Thymus (tissue), 11 donors: ENCODE data around the gene PPP2R2B. TPM values are rescaled to one million over a fixed set of nuclear protein-coding genes. Genes with fewer than 3 reads are reported as not detected.

Experiments
- DNase-seq, 9 donors: peaks; one replicate each; pipeline ENCODE4 v3.0.0-alpha.2; 2013; ENCODE audit warnings: low spot score in 9 of 9, low read depth in 6 of 9, missing footprints in 1 of 9
- H3K27ac ChIP-seq, 2 donors: one replicate each; pipeline ENCODE4 v1.5.1; 2013; ENCODE audit warnings: control low read depth in 1 of 2, low read depth in 1 of 2, low read length in 1 of 2, mild to moderate bottlenecking in 1 of 2, moderate library complexity in 1 of 2
- H3K27me3 ChIP-seq, 2 donors: one replicate each; pipeline ENCODE4 v1.5.1; 2013; ENCODE audit warnings: low read length in 1 of 2; ENCODE audit not compliant: control insufficient read depth in 2 of 2, insufficient read depth in 1 of 2
- H3K36me3 ChIP-seq, 2 donors: one replicate each; pipeline ENCODE4 v1.5.1; 2013; ENCODE audit warnings: low read length in 1 of 2, mild to moderate bottlenecking in 1 of 2, moderate library complexity in 1 of 2; ENCODE audit not compliant: control insufficient read depth in 2 of 2, insufficient read depth in 2 of 2
- H3K4me1 ChIP-seq, 2 donors: one replicate each; pipeline ENCODE4 v1.5.1; 2013; ENCODE audit warnings: low read length in 2 of 2; ENCODE audit not compliant: control insufficient read depth in 2 of 2, insufficient read depth in 2 of 2
- H3K4me3 ChIP-seq, 2 donors: one replicate each; pipeline ENCODE4 v1.5.1; 2013; ENCODE audit warnings: low read length in 2 of 2, control low read depth in 1 of 2, mild to moderate bottlenecking in 1 of 2
- H3K9me3 ChIP-seq, 2 donors: one replicate each; pipeline ENCODE4 v1.5.1; 2013; ENCODE audit warnings: low read length in 1 of 2, mild to moderate bottlenecking in 1 of 2; ENCODE audit not compliant: control insufficient read depth in 2 of 2, insufficient read depth in 1 of 2
- WGBS: extraction: QIAGEN DNeasy Blood & Tissue Kit; methylation state at CpG from one replicate; pipeline ENCODE4 v1.1.7; 2013; 5-methylcytosine and 5-hydroxymethylcytosine counted together
- polyA plus RNA-seq: library from polyadenylated mRNA; stranded (reverse); fragments of 200-250 nt; gene quantifications from one replicate; pipeline ENCODE4 v1.2.3, GENCODE V29; 2013
- total RNA-seq: library from RNA; stranded (reverse); fragments of 120-200 nt; gene quantifications from one replicate; pipeline ENCODE4 v1.2.4, GENCODE V29; 2013
- donor health status: healthy.

PPP2R2B gene
- total and polyA plus RNA-seq, 2 donors, result 1.9 to 3.2 TPM

DNA sequence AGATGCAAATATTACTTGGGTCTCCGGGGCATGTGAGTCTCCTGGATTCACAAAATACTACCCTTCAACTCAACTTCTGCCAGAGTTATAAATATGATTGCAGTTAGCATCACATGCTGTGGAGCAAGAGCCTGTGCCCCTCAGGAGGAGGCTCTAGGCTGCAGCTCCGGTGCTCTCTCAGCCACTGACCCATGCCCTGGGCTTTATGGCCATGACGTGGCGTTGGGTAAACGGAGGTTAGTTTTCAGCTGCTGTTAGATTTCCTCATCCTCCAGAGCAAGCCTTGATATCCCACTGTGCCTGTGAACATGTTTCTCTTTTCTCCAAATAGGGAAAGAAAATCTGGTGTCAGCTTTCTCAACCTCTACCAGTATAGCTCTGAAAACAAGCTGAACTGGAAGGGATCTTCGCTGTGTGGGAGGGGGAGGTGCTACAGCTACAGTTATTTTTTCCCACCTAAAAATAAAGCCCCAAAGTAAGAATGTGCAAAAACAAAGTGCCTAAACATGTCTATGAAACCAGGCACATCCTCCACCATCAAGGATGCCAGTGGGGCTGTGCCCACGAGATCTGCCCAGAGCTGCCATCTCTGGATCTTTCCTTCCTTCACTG, 238.2 kb downstream of the PPP2R2B start:
- Histone ChIP-seq H3K36me3 (no peaks in the 10 kb centered on the region), H3K27ac (no peak overlapping the region), H3K27me3 (no peaks in the 10 kb centered on the region)

DNA sequence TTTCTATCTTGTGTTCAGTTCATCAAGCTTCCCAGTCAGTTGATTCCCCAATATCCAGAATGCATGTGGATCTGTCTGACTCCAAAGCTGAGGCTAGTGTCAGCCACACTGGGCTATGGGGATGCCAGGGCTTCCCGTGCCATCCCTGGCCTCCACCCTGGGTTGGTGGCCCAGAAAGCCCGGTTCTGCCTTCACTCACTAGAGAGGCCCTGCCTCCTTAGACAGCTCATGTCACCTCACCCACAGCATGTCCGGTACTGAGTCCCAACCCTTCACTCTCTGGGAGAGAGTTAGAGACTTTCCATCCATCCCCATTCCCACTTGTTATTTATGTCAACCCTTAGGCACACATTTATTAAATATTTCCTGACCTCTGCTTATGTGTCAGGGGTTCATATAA, 243.1 kb downstream of the PPP2R2B start:
- 93% methylated on average over 3 of the region's 3 CpGs for WGBS
- no peak for DNase-seq
- Histone ChIP-seq H3K36me3 (no peaks in the 10 kb centered on the region), H3K27ac (no peak overlapping the region), H3K4me1 (no peaks in the 10 kb centered on the region), H3K9me3 (no peaks in the 10 kb centered on the region), H3K27me3 (no peaks in the 10 kb centered on the region), H3K4me3 (no peak overlapping the region)

More for the DNA sequence above, 238.2 kb downstream of the PPP2R2B start:
- DNase-seq, result no peak
- WGBS, result 97% methylated on average over 7 of the region's 7 CpGs
- Histone ChIP-seq H3K4me3 (no peak overlapping the region), H3K9me3 (no peaks in the 10 kb centered on the region), H3K4me1 (no peaks in the 10 kb centered on the region)

DNA sequence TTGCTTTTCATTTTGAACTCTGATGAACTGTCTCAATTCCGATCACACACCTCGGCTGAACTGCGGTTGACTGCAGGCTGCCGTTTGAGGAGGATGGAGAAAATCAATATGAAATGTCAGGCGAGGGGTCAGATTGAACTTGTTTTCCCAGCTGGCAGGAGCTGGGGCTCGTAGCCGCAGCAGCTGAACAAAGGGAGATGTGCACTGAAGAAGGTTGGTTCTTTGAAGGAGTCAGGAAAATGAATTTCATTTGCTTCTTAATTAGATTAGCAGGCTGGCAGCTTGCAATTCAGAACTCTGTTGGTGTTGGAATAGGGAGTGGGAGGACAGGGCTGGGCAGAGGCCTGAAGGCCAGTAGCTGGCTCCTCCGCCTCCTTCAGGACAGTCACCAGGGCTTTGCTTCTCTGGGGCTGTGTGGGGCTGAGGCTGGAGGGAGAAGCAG, 245.2 kb downstream of the PPP2R2B start:
- Histone ChIP-seq H3K27me3 (no peaks in the 10 kb centered on the region), H3K9me3 (no peaks in the 10 kb centered on the region), H3K27ac (no peak overlapping the region), H3K4me1 (no peaks in the 10 kb centered on the region), H3K36me3 (no peaks in the 10 kb centered on the region), H3K4me3 (no peak overlapping the region)
- no peak for DNase-seq
- 94% methylated on average over 8 of the region's 8 CpGs for WGBS

DNA sequence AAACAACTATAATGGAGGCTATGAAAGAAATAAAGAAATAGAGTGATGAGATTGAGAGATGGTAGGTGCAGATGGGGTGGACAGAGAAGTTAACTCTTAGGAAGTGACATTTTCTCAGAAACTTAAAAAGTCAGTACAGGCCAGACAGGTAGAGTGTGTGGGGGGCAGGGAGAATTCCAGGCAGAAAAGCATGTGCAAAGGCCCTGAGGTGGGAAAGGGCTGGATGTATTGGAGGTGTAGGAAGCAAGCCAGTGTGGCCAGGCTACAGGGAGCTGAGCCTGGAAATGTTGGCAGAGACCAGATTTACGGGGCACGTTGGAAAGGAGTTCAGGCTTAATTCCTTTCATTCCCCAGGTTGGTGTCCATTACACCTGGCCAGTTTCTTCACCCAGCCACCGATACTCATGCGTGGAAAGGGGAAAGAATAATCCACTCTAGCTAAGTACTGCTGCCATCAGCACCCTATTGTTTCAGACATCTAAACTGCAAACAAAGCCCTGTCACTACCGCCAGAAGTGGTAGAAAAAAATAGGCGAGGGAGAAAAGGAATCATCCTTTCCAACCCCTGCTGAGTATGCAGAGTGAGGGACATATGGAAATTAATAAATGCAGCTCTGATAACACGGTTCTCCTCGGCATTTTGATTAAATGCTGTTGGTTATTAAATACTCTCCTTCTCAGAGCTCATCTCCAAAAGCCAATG, 245.8 kb downstream of the PPP2R2B start:
- Histone ChIP-seq H3K4me1 (no peaks in the 10 kb centered on the region), H3K27ac (no peak overlapping the region), H3K9me3 (no peaks in the 10 kb centered on the region), H3K36me3 (no peaks in the 10 kb centered on the region), H3K27me3 (no peaks in the 10 kb centered on the region), H3K4me3 (no peak overlapping the region)
- DNase-seq, result no peak
- 94% methylated on average over 8 of the region's 8 CpGs for WGBS

DNA sequence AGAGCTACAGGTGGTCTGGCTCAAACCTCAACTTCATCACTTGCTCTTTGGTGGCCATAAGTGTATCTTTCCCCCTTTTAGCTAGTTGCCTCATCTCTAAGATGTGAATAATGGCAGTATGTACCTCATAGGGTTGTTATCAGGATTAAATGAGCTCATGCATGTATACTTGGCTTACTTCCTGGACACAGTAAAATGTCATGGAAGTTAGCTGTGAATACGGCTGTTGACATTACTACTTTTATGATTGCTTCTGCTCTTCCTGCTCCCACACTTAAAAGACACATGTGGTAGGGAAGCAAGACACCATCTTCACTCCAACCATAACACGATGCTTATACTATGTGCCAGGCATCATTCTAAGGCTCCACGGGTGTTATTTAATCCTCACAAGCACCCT, 248.1 kb downstream of the PPP2R2B start:
- WGBS, result 97% methylated on average over 3 of the region's 3 CpGs
- Histone ChIP-seq H3K4me1 (no peaks in the 10 kb centered on the region), H3K36me3 (no peaks in the 10 kb centered on the region), H3K27me3 (no peaks in the 10 kb centered on the region), H3K9me3 (no peaks in the 10 kb centered on the region), H3K27ac (no peak overlapping the region), H3K4me3 (no peak overlapping the region)
- DNase-seq, result no peak

DNA sequence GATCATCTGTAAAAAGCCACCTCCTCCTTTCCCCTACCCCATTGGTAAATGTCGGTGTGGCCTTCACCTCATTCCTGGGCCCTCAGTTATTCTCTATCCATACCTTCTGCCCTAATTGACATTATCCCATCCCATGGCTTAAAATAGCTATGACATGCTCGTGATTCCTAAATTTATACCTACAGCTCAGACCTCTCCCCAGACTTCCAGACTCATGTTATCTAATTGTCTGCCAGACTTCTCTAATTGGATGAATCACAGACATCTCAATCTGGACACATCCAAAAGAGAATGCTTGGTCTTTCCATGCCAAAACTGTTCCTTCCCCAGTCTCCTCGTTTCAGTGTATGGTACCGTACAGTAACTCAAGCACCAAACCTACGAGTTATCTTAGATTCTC, 249.6 kb downstream of the PPP2R2B start:
- Histone ChIP-seq H3K4me1 (no peaks in the 10 kb centered on the region), H3K36me3 (no peaks in the 10 kb centered on the region), H3K9me3 (no peaks in the 10 kb centered on the region), H3K27ac (no peak overlapping the region), H3K27me3 (no peaks in the 10 kb centered on the region), H3K4me3 (no peak overlapping the region)
- WGBS, result 97% methylated on average over 5 of the region's 5 CpGs
- no peak for DNase-seq

DNA sequence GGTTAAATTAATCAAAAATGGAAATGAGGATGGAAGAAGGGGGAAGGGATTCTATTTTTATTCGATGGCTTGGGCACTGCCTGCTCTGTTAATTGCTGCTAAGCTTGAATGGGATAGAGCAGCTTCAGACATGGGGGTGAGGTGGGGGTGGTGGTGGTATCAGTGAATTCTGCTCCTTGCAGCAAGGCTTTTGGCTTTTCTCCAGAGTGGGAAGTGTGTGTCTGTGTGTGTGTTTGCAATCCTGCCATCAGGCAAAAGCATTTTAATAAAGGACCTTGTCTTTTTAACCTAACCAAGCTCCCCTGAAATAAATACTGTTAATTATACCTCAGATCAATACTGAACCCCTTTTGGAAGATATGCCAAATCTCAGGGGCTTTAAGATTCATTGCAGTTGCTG, 251.6 kb downstream of the PPP2R2B start:
- H3K4me1 ChIP-seq, result no peaks in the 10 kb centered on the region
- no peaks in the 10 kb centered on the region for H3K27me3 ChIP-seq
- H3K36me3 ChIP-seq, result no peaks in the 10 kb centered on the region
- no peak overlapping the region for H3K4me3 ChIP-seq
- no peak overlapping the region for H3K27ac ChIP-seq
- no peaks in the 10 kb centered on the region for H3K9me3 ChIP-seq
- DNase-seq, result no peak
- 93% methylated on average over 1 of the region's 1 CpG for WGBS

DNA sequence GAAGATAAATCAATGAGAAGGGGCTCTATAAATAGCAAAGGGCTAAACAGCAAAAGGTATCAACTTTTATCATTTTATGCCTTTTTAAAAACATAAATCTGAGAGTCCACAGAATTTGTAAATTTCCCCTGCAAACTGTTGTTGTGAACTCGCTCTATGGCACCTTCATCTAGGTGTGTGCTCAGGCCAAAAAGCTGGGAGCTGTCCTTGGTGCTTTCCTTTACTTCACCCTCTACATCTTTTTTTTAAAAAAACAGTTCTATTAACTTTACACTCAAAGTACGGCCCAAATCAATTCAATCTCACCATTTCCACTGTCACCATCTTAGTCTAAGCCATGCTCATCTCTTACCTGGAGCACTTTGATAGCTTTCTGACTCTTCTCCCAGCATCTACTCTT, 254.4 kb downstream of the PPP2R2B start:
- 91% methylated on average over 2 of the region's 2 CpGs for WGBS
- no peaks in the 10 kb centered on the region for H3K9me3 ChIP-seq

DNA sequence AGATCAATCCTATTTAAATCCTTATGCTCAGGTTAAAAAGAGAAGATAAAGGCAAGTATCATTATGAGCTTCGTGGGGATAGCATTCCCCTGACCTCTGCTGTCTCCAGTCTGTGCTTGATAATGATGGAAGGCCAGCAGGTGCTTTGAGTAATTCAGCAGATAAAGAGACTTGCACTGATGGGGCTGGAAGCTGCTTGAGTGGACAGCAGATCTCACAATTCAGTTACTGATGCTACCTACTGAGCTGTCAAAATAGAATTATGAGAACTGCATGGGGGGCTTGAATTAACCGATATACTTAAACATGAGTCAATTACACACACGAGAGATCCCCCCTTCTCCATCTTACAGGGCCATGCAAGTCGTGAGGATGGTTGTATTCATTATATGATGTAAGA, 254.9 kb downstream of the PPP2R2B start:
- no peaks in the 10 kb centered on the region for H3K36me3 ChIP-seq
- no peaks in the 10 kb centered on the region for H3K27me3 ChIP-seq
- no peak for DNase-seq
- H3K4me1 ChIP-seq, result no peaks in the 10 kb centered on the region
- H3K9me3 ChIP-seq, result no peaks in the 10 kb centered on the region
- H3K27ac ChIP-seq, result no peak overlapping the region
- WGBS, result 85% methylated on average over 4 of the region's 4 CpGs
- no peak overlapping the region for H3K4me3 ChIP-seq

More for the DNA sequence above, 254.4 kb downstream of the PPP2R2B start:
- H3K36me3 ChIP-seq, result no peaks in the 10 kb centered on the region
- no peak overlapping the region for H3K4me3 ChIP-seq
- H3K27ac ChIP-seq, result no peak overlapping the region
- H3K4me1 ChIP-seq, result no peaks in the 10 kb centered on the region
- no peaks in the 10 kb centered on the region for H3K27me3 ChIP-seq
- DNase-seq, result no peak
